Erythroblast (primary cell): ENCODE data around the gene RAG1.

Experiments
- GATA1 ChIP-seq: IDR thresholded peaks from 2 replicates; pipeline ENCODE4 v1.6.1; 2011; ENCODE audit warnings: low read depth, mild to moderate bottlenecking, control low read depth, low read length, moderate library complexity
- POLR2A ChIP-seq: IDR thresholded peaks from 2 replicates; pipeline ENCODE4 v1.6.1; 2011; ENCODE audit warnings: mild to moderate bottlenecking, low read length

GRCh38 chr11:36618363-36619047 lies 50.7 kb downstream of the RAG1 start:
- no peak for TF ChIP-seq POLR2A
- TF ChIP-seq GATA1, result no peak
